HG03025 (cell line): ENCODE measurements around the gene PLCL2.

Experiments
- ATAC-seq: cut with Tn5 transposase; IDR thresholded peaks from one replicate; pipeline ENCODE4 v1.9.1; 2021; ENCODE audit warnings: mild to moderate bottlenecking, moderate library complexity; ENCODE audit not compliant: unreplicated experiment, low FRiP score

Gene PLCL2

DNA sequence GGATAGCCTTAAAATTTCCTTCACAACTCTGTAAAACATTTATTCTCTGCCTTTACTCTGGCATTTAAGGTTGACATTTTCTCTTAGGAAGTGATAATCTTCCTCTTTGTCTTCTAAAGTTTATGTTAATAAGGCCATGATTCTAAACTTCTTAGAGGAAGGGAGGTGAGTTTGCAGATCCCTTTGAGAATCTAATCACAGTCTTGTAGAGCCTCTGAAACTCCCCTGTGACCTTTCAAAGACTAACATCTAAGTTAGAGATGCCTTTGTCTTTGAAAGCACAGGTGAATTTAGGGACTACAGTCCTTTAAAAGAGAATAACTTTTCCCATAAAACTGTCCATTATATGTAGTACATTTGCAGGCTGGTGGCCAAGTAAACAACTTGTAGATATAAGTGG, 115.1 kb downstream of the PLCL2 start:
- ATAC-seq = no peak

DNA sequence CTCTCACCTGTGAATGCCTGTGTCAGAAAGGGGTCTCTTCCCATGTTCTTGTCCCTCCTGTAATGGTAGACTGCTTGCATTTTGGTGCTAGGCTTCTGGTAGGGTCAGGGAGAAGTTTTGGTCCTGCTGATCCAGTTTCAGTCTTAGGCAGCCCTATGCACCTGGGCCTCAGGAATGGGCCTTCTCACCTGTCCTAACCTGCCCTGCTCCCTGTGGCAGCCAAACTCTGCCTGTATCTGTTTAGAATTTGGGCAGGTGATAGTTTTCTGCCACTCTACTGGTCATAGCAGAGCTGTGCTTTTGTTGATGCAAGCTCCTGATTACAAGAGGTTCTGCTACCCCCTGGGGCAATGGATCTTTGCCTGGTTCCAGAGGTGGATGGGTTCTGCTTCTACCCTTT, 118.7 kb downstream of the PLCL2 start:
- ATAC-seq = no peak

GRCh38 chr3:17006132-17006852, 121.5 kb downstream of the PLCL2 start:
- ATAC-seq = no peak

DNA sequence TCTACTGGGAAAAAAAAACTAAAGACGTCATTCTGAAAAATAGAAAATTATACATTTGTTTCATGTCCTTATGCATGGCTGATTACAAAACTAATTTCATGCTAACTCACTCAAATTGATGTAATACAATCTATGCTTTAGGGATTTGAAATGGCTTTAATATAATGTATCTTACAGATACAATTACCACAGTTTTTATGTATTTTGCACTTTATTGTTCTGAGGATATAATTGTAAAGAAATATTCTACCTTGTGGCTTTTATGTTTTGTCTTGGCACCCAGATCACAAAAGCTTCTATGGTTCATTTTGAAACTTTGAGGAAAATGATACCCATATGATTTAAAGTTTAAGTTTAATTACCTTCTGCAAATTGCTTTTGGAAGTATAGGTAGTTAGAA, 122.5 kb downstream of the PLCL2 start:
- ATAC-seq = no peak

- no peak for ATAC-seq
These were observed 125.1 kb downstream of the PLCL2 start for GRCh38 chr3:17009826-17010225.

- ATAC-seq = no peak
These were observed 127.1 kb downstream of the PLCL2 start for GRCh38 chr3:17011728-17012338.

DNA sequence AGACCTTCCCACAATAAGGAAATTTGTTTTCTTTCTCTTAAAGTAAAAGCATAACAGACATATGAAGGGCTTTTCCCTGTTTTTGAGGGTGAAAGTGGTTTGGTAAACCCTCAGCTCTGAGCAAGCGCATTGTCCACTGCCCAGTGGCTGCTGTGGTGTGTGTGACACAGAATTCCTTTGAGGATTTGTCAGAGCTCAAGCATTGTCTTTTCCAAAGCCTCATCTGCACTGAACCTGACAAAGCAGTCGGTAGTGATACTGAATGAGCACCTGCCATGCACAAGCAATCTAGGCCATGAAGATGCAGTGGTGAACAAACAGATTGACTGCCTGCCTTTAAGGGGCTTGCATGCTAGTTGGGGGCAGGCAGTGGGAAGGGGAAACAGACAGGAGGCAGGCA, 128.3 kb downstream of the PLCL2 start:
- no peak for ATAC-seq

- ATAC-seq = no peak
These were observed 128.8 kb downstream of the PLCL2 start for GRCh38 chr3:17013571-17013970.

DNA sequence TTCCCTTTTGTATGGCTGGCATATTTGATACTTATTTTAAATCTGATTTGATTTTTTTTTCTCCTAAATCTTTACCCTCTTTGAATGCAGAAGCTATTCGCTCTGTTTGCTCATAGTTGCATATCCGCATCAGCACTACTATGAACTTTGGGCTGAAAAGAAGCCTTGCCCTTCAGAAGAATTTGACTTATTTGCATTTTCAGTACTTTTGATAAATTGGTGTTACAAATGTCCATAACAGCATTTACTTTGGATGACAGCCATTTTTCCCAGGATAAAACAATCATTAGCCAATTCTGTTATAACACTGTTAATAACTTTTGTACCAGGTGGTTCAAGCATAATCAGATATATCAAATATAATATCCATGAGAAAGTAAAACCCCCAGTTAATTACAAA, 129.5 kb downstream of the PLCL2 start:
- no peak for ATAC-seq

DNA sequence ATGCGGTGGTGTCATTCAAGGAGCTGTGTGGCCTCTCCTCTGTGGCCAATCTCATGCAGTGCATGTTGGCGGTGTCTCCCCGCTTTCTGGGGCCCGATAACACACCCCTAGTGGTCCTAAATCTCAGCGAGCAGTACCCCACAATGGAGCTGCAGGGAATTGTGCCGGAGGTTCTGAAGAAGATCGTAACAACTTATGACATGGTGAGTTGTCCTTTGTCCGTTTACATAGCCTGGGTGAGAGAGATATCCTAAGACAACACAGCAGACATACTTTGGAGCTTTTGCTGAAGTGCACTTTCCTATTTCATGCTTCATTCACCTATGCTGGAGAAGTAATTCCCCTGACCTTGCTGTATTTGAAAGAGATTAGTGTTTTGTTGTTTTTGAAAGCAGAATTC, 130.0 kb downstream of the PLCL2 start:
- ATAC-seq = no peak

DNA sequence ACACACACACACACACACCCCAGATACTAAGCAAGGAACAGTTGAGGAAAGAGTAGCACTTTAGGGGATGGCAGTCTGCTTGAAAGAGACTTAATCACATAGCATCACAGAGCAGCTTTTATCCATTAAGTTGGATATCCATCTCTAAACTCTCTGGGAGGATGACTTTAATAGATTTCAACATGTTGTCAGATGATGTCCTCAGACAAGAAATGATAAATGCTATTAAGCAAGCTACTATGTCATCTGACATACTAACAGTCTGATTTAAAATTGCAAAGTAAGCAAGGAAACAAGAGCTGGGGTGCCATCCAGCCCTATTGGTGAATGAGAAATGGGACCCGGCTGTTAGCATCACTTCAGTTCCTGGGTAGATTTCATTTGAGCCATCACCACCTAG, 136.9 kb downstream of the PLCL2 start:
- ATAC-seq = no peak

GRCh38 chr3:17023006-17023664, 138.4 kb downstream of the PLCL2 start:
- ATAC-seq = peak; percentile 72

DNA sequence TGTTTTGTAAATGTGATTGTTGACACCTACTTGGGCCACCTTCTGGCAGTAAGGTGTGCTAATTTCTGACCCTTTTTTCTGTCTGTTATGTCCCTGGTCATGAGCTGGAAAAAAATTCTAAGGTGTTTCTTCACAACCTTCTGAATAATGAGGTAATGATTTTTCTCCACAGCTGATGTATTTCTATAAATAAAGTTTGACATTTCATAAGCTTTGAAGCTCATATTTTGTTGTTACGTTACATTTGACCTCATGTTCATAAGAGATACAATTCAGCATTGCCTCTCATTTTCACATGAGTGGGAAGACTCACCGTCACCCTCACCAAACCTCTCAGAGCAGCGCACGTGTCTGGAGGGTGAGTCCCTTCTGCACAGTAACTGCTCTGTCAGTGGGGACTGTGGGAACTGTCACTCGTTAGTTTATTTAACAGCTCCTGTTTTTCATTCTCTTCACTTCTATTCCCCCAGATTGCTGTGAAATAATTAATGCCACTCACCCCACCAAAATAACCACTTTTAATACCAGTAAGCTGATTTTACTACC, 140.9 kb downstream of the PLCL2 start:
- no peak for ATAC-seq

- no peak for ATAC-seq
These were observed 142.6 kb downstream of the PLCL2 start for GRCh38 chr3:17027318-17027717.

DNA sequence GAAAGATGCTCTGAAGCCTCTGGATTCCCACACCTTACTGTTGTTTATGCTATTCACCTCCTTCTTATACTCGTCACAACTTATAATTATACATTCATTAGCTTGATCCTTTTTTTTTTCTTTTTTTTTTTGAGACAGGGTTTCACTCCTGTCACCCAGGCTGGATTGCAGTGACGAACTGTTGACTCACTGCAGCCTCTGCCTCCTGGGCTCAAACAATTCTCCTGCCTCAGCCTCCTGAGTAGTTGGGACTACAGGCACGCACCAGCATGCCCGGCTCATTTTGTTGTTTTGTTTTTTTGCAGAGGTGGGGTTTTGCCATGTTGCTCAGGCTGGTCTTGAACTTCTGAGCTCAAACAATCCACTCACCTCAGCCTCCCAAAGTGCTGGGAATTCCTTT, 143.6 kb downstream of the PLCL2 start:
- no peak for ATAC-seq

DNA sequence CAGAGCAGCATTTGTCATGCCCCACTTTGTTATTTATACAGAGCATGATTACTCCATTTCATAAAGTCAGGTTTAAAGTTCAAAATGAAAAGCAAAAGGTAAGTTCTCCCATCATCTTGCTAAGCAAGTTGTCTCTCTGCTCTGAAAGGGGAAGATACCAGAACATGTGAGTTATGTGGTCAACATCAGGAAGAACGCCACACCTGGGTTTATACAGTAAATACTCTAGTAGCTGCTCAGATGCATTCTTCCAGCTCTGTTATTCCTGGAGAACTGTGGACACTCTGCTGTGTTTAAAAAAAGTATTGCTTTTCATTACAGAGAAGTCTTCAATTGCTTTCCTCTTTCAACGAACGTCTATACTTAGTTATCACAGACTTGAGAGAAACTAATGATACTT, 145.7 kb downstream of the PLCL2 start:
- no peak for ATAC-seq

GRCh38 chr3:17030956-17031652, 146.3 kb downstream of the PLCL2 start:
- ATAC-seq = no peak

DNA sequence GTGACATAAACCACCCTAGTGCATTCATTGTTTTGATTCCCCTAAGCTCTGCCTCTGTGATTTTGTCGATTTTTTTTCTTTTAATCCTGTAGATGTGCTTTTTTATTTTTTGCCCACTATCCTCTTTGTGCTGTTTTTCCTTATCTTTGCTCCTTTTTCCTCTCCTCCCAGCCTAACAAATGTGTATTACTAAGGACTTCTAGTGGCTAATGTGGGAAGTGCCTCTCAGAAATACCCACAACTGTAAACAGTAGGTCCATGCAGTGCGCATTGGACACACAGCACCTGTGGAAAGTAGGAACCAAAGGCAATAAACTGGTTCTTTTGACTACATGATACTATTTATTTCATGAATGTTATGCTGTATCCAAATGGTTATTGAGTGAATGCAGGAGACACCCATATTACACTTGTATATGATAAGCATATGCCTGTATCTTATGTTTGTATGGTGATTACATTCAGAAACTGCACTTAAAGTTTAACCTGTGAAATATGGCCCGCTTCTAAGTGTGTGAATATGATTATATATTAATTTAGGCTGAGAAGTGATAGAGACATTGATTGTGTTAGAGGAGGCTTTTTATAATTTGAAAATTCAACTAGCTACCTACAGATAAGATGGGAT, 147.8 kb downstream of the PLCL2 start:
- no peak for ATAC-seq

GRCh38 chr3:17033516-17034168, 148.9 kb downstream of the PLCL2 start:
- no peak for ATAC-seq

DNA sequence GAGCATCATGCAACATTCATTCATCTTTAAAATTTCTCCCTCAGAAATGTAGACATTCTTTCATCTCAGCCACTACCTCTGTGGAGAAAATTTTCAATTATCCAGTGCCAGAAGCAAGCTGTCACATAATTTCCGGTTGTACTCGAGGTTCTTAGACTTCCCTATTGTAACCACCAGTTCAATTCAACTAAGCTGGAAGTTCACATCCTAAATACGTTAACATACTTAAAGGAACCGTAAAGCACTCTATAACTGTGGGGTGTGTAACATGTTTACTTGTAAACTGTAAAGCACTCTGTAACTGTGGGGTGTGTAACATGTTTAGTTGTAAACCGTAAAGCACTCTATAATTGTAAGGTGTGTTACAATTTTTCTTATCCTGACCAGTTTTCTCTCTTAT, 150.3 kb downstream of the PLCL2 start:
- no peak for ATAC-seq
